PFSK-1 (cell line): Measurements from ENCODE around the gene HDDC2.

Source experiments
- FOXP2 ChIP-seq: optimal IDR thresholded peaks from 2 replicates; pipeline ENCODE3; 2011; ENCODE audit warnings: borderline replicate concordance, control low read depth, inconsistent platforms; ENCODE audit not compliant: insufficient read depth; ENCODE audit errors: extremely low read length, extremely low read depth
- POLR2AphosphoS5 ChIP-seq: IDR thresholded peaks from 2 replicates; pipeline ENCODE4 v1.6.1; 2012; ENCODE audit warnings: low read depth, mild to moderate bottlenecking, control low read depth, low read length, moderate library complexity
- REST ChIP-seq, 2 experiments: IDR thresholded peaks; 2 replicates each; pipeline versions ENCODE4 v1.6.1 to v1.8.0; 2011 to 2012; ENCODE audit warnings: low read depth in 2 of 2, low read length in 2 of 2, control low read depth in 1 of 2, inconsistent platforms in 1 of 2, mild to moderate bottlenecking in 1 of 2, moderate library complexity in 1 of 2; ENCODE audit not compliant: insufficient read depth in 1 of 2
- SIN3A ChIP-seq: IDR thresholded peaks from 2 replicates; pipeline ENCODE4 v1.6.1; 2012; ENCODE audit warnings: mild to moderate bottlenecking, low read length, moderate library complexity, borderline replicate concordance; ENCODE audit not compliant: insufficient read depth
- TAF1 ChIP-seq: IDR thresholded peaks from 2 replicates; pipeline ENCODE4 v1.6.1; 2012; ENCODE audit warnings: low read length, control low read depth, borderline replicate concordance; ENCODE audit not compliant: insufficient read depth

The HDDC2 gene

GRCh38 chr6:125285353-125285752 is 16.4 kb downstream of the HDDC2 start:
- TF ChIP-seq SIN3A, result no peak
- TF ChIP-seq POLR2AphosphoS5, result no peak
- TF ChIP-seq REST (IDR thresholded peaks at IDR 0.05; ENCODE audit: insufficient read depth in 1 of 2, low read depth in 2 of 2, low read length in 2 of 2), result no peak
- no peak for TF ChIP-seq TAF1
- TF ChIP-seq FOXP2, result no peak

GRCh38 chr6:125279961-125280360 is 21.8 kb downstream of the HDDC2 start:
- TF ChIP-seq SIN3A (no peak), POLR2AphosphoS5 (no peak), FOXP2 (no peak), TAF1 (no peak), REST (IDR thresholded peaks at IDR 0.05; ENCODE audit: insufficient read depth in 1 of 2, low read depth in 2 of 2, low read length in 2 of 2) (no peak)

- no peak for TF ChIP-seq SIN3A
- TF ChIP-seq FOXP2, result no peak
- TF ChIP-seq REST (IDR thresholded peaks at IDR 0.05; ENCODE audit: insufficient read depth in 1 of 2, low read depth in 2 of 2, low read length in 2 of 2), result no peak
Observed at GRCh38 chr6:125277838-125278237, 23.9 kb downstream of the HDDC2 start.

- TF ChIP-seq SIN3A (no peak), REST (IDR thresholded peaks at IDR 0.05; ENCODE audit: insufficient read depth in 1 of 2, low read depth in 2 of 2, low read length in 2 of 2) (no peak), FOXP2 (no peak), POLR2AphosphoS5 (no peak), TAF1 (no peak)
Observed at GRCh38 chr6:125275779-125276178, 26.0 kb downstream of the HDDC2 start.

GRCh38 chr6:125274935-125275334 is 26.8 kb downstream of the HDDC2 start:
- TF ChIP-seq TAF1, result no peak
- no peak for TF ChIP-seq REST (IDR thresholded peaks at IDR 0.05; ENCODE audit: insufficient read depth in 1 of 2, low read depth in 2 of 2, low read length in 2 of 2)
- no peak for TF ChIP-seq FOXP2
- no peak for TF ChIP-seq SIN3A
- no peak for TF ChIP-seq POLR2AphosphoS5
